PC-3 (cell line): ENCODE data around the gene CASZ1.

Experiments used
- EZH2 ChIP-seq: fragments of 300-600 bp; sonication (generic); IDR thresholded peaks from one replicate; pipeline ENCODE4 v1.6.1; 2017; ENCODE audit warnings: antibody characterized with exemption, mild to moderate bottlenecking, low read length; ENCODE audit not compliant: unreplicated experiment
- EZH2phosphoT487 ChIP-seq: fragments of 300-600 bp; sonication (generic); IDR thresholded peaks from 2 replicates; pipeline ENCODE4 v1.6.1; 2018; ENCODE audit warnings: mild to moderate bottlenecking, antibody characterized with exemption, low read length, borderline replicate concordance
- TF ChIP-seq, protein P1 (sequence below): fragments of 300-600 bp; sonication (generic); conservative IDR thresholded peaks from 2 replicates; pipeline ENCODE4 v1.5.1; 2017; ENCODE audit warnings: antibody characterized with exemption, low read depth, mild to moderate bottlenecking, low read length

DNA sequence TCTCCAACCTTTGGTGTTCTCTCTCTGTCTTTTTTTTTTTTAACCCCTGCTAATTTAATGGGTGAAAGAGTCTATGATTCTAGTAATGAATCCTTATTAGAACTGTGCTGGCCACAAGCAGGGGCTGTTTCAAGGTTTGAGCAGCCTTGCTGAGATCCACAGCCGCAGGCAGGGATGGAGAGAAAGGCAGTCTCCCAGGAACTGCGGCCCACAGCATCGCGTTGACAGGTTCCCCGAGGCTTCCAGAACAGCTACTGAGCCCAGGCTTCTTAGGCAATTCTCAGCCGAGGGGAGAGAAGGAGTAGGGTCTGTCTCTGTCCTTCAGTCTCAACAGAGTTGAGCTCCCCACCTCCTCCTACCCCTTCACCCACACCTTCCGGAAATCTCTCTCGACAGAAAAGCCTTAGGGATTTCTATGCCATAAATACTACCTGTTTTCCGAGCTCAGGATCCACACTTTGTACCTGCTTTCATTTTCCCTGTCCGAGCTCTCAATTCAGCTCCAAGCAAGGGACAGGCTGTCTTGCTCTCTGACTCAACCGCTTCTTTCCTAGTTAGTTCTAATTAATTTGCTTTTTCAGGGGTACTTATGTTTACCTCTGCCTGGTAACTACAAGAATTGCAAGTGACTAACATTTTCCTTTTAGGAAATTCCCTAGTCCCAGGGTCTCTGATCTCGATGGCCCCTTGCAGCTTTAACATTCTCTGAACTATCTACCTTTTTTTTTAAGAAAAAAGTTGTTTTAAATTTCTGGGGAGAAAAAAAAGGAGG is 6.7 kb upstream of the CASZ1 start:
- TF ChIP-seq, protein P1, sequence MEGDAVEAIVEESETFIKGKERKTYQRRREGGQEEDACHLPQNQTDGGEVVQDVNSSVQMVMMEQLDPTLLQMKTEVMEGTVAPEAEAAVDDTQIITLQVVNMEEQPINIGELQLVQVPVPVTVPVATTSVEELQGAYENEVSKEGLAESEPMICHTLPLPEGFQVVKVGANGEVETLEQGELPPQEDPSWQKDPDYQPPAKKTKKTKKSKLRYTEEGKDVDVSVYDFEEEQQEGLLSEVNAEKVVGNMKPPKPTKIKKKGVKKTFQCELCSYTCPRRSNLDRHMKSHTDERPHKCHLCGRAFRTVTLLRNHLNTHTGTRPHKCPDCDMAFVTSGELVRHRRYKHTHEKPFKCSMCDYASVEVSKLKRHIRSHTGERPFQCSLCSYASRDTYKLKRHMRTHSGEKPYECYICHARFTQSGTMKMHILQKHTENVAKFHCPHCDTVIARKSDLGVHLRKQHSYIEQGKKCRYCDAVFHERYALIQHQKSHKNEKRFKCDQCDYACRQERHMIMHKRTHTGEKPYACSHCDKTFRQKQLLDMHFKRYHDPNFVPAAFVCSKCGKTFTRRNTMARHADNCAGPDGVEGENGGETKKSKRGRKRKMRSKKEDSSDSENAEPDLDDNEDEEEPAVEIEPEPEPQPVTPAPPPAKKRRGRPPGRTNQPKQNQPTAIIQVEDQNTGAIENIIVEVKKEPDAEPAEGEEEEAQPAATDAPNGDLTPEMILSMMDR: no peak
- no peak for TF ChIP-seq EZH2
- TF ChIP-seq EZH2phosphoT487: no peak
